ENCODE data around the gene SEMA3C.

SEMA3C gene

DNA sequence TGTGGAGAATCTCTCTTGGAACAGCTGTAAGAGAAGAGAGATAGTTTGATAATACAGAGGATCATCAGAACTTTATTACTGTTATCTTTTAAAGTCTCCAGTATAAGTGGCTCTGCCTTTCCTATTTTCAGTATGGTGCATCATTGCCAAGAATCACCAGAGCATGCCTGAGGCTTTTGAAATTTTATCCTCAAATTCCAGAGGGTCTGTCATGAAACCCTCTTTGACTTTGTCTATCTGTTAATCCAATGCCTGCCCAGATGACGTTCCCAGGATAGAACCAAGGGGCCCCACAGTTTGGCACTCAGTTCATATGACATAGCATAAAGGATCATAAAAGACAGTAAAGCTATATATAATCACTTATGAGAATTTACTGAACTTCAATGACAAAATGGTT is 35.3 kb upstream of the SEMA3C start:
- ChIA-PET POLR2A (ENCODE audit: low non-redundant PET) (no interaction called here), CTCF (no interaction called here)
- no peak overlapping the region for H3K27ac ChIP-seq
- no peak for TF ChIP-seq CTCF (conservative IDR thresholded peaks at IDR 0.05; ENCODE audit: low read depth)
- DNase-seq (ENCODE audit: low spot score) = no peak

- POLR2A ChIA-PET (ENCODE audit: low non-redundant PET) = no interaction called here
- CTCF ChIA-PET = no interaction called here
- no peak for TF ChIP-seq CTCF (conservative IDR thresholded peaks at IDR 0.05; ENCODE audit: low read depth)
- DNase-seq (ENCODE audit: low spot score) = no peak
- no peak overlapping the region for H3K27ac ChIP-seq
Observed at GRCh38 chr7:80950550-80950967, 31.7 kb upstream of the SEMA3C start.

DNA sequence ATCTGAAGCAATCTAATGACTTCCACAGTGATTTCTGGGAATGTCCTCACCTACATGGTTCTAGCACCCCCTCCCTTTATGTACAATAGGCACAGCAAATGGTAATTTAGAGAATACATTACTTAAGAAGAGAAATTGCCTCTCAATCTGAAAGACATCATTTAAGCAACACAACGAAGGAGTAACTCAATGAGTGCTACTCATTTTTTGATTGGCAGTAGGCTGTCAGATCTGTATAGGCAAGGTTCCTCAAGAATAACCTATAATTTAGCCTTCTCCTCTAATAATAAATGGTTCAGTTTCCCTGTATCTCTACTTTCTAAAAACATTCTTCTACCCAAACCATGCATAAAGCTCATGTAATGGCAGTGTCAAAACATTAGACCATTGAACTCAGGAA is 30.6 kb upstream of the SEMA3C start:
- no peak for TF ChIP-seq CTCF (conservative IDR thresholded peaks at IDR 0.05; ENCODE audit: low read depth)
- CTCF ChIA-PET = no interaction called here
- POLR2A ChIA-PET (ENCODE audit: low non-redundant PET) = no interaction called here
- no peak overlapping the region for H3K27ac ChIP-seq
- no peak for DNase-seq (ENCODE audit: low spot score)

DNA sequence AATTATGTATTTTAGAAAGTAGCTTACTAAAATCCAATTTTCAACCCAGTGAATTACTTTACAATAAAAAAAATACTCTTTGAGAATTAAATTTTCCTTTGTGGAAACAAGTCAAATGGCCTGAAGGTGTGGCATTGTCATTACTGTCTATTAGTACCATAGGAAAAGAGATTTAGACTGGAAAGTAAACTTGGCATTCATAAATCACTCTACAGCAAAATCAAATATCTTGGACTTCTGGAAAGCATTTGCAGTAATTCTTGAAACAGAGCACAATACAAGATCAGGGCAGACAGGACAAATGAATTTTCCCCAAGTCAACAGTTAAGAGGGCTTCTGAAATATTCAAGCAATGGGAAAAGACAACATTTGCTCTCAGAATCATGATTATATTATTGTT is 28.0 kb upstream of the SEMA3C start:
- no peak overlapping the region for H3K27ac ChIP-seq
- CTCF ChIA-PET = no interaction called here
- POLR2A ChIA-PET (ENCODE audit: low non-redundant PET) = no interaction called here
- no peak for TF ChIP-seq CTCF (conservative IDR thresholded peaks at IDR 0.05; ENCODE audit: low read depth)
- DNase-seq (ENCODE audit: low spot score) = no peak

DNA sequence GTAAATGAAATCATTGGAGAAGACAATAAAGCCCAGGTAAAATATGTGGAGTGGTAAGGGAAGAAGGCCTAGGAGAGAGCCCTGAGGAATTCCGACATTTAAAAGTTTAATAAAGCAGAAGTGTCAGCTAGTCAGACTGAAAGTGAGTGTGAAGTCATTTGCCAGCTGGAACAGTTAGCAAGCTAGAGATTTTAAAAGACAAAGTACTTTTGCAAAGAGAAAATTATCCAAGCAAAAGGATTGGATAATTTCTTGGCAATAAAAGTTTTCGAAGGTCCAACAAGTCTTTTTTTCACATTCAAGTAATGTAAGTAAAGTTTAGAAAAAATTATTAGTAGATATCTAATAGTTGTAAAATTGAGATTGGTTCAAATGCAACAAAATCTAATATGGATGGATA is 27.1 kb upstream of the SEMA3C start:
- CTCF ChIA-PET = no interaction called here
- H3K27ac ChIP-seq = no peak overlapping the region
- POLR2A ChIA-PET (ENCODE audit: low non-redundant PET) = no interaction called here
- DNase-seq (ENCODE audit: low spot score) = no peak
- TF ChIP-seq CTCF (conservative IDR thresholded peaks at IDR 0.05; ENCODE audit: low read depth) = no peak

DNA sequence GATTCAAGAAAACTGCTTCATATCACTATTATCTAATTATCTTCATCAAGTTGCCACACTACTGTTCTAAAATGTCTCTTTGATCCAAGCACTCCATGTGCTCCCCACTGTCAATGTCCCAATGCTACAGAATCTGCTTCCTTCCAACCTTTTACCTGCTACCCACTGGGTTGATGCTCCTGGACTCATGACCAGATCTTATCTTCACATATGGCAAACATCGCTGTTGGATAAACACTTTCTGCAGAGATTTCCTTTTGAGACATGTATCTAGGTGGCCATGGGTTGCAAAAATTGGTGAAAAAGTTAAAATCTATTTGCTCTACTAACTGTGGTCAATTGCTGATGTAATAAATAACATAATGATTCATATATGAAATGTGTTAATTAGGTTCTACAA is 24.5 kb upstream of the SEMA3C start:
- H3K27ac ChIP-seq = peak overlapping the region; percentile 95
- TF ChIP-seq CTCF (conservative IDR thresholded peaks at IDR 0.05; ENCODE audit: low read depth) = no peak
- no peak for DNase-seq (ENCODE audit: low spot score)
- POLR2A ChIA-PET (ENCODE audit: low non-redundant PET) = no interaction called here
- CTCF ChIA-PET = no interaction called here
